Neuronal stem cell (in vitro differentiated cells): ENCODE data around the gene PTGS1.

Source experiments
- DNase-seq: peaks from one replicate; pipeline ENCODE4 v3.0.0-alpha.2; 2013; ENCODE audit warnings: low spot score
- H2AFZ ChIP-seq: one replicate; pipeline ENCODE4 v1.6.1; 2013; ENCODE audit warnings: mild to moderate bottlenecking, low read length, inconsistent platforms
- H2AK5ac ChIP-seq: 2 replicates; pipeline ENCODE4 v1.6.1; 2013; ENCODE audit warnings: low read depth, mild to moderate bottlenecking, inconsistent platforms, low read length, moderate library complexity, mixed read lengths
- H2BK120ac ChIP-seq: 2 replicates; pipeline ENCODE4 v1.6.1; 2013; ENCODE audit warnings: low read depth, mild to moderate bottlenecking, inconsistent platforms, low read length, moderate library complexity, mixed read lengths
- H2BK12ac ChIP-seq: one replicate; pipeline ENCODE4 v1.6.1; 2013; ENCODE audit warnings: low read length, inconsistent platforms
- H2BK15ac ChIP-seq: 2 replicates; pipeline ENCODE4 v1.6.1; 2013; ENCODE audit warnings: mild to moderate bottlenecking, low read length, inconsistent platforms, mixed read lengths
- H2BK5ac ChIP-seq: one replicate; pipeline ENCODE4 v1.6.1; 2013; ENCODE audit warnings: inconsistent platforms, mild to moderate bottlenecking, low read length, moderate library complexity
- H3K14ac ChIP-seq: one replicate; pipeline ENCODE4 v1.6.1; 2013; ENCODE audit warnings: low read length, inconsistent platforms
- H3K18ac ChIP-seq: 2 replicates; pipeline ENCODE4 v1.6.1; 2013; ENCODE audit warnings: low read length, inconsistent platforms
- H3K23ac ChIP-seq: 2 replicates; pipeline ENCODE4 v1.6.1; 2013; ENCODE audit warnings: low read depth, mild to moderate bottlenecking, mixed read lengths, low read length, inconsistent platforms; ENCODE audit not compliant: poor library complexity
- H3K27ac ChIP-seq: replicated peaks from 3 replicates; pipeline ENCODE4 v1.5.1; 2013; ENCODE audit warnings: low read length, inconsistent platforms
- H3K27me3 ChIP-seq, 3 experiments: 2 replicates each; pipeline ENCODE4 v1.6.1; 2013; ENCODE audit warnings: low read length in 3 of 3, mild to moderate bottlenecking in 2 of 3, inconsistent platforms in 1 of 3, low read depth in 1 of 3, mixed read lengths in 1 of 3, moderate library complexity in 1 of 3; ENCODE audit not compliant: control insufficient read depth in 3 of 3, insufficient read depth in 3 of 3
- H3K36me3 ChIP-seq, 2 donors: replicated peaks in 1 of 2; 2 replicates each; pipeline ENCODE4 v1.6.1; 2013; ENCODE audit warnings: low read length in 2 of 2; ENCODE audit not compliant: control insufficient read depth in 2 of 2, insufficient read depth in 2 of 2
- H3K4ac ChIP-seq: 2 replicates; pipeline ENCODE4 v1.6.1; 2013; ENCODE audit warnings: inconsistent platforms, mild to moderate bottlenecking, low read length, moderate library complexity
- H3K4me1 ChIP-seq, 2 donors: 1 replicate in 1 of 2; 2 replicates in 1 of 2; pipeline ENCODE4 v1.6.1; 2013; ENCODE audit warnings: low read length in 2 of 2, low read depth in 1 of 2; ENCODE audit not compliant: control insufficient read depth in 2 of 2, insufficient read depth in 1 of 2
- H3K4me2 ChIP-seq: one replicate; pipeline ENCODE4 v1.6.1; 2013; ENCODE audit warnings: mild to moderate bottlenecking, low read length, inconsistent platforms; ENCODE audit not compliant: insufficient read depth, poor library complexity, severe bottlenecking
- H3K4me3 ChIP-seq, 2 donors: 2 replicates each; pipeline ENCODE4 v1.5.1; 2013; ENCODE audit warnings: low read length in 2 of 2, mild to moderate bottlenecking in 2 of 2, inconsistent platforms in 1 of 2, moderate library complexity in 1 of 2
- H3K79me1 ChIP-seq: one replicate; pipeline ENCODE4 v1.6.1; 2013; ENCODE audit warnings: low read depth, mild to moderate bottlenecking, inconsistent platforms, low read length, moderate library complexity
- H3K9ac ChIP-seq: one replicate; pipeline ENCODE4 v1.6.1; 2013; ENCODE audit warnings: mild to moderate bottlenecking, low read depth, low read length, inconsistent platforms; ENCODE audit not compliant: poor library complexity
- H3K9me3 ChIP-seq, 2 donors: replicated peaks in 1 of 2; 2 replicates each; pipeline versions ENCODE3 to v1.6.1; 2013; ENCODE audit warnings: low read length in 2 of 2, mild to moderate bottlenecking in 2 of 2, inconsistent platforms in 1 of 2, low read depth in 1 of 2, mixed read lengths in 1 of 2, moderate library complexity in 1 of 2; ENCODE audit not compliant: control insufficient read depth in 2 of 2, insufficient read depth in 1 of 2
- H4K8ac ChIP-seq: one replicate; pipeline ENCODE4 v1.6.1; 2013; ENCODE audit warnings: low read depth, mild to moderate bottlenecking, inconsistent platforms, low read length, moderate library complexity
- H4K91ac ChIP-seq: one replicate; pipeline ENCODE4 v1.6.1; 2013; ENCODE audit warnings: low read length, low read depth, mild to moderate bottlenecking, inconsistent platforms; ENCODE audit not compliant: poor library complexity
- WGBS, 2 donors: extraction: QIAGEN DNeasy Blood & Tissue Kit; methylation state at CpG; one replicate each; pipeline ENCODE4 v1.1.7; 2013; ENCODE audit warnings: missing lambda C conversion rate in 2 of 2, mixed read lengths in 1 of 2; ENCODE audit not compliant: insufficient read length in 2 of 2, insufficient replicate concordance in 1 of 2; ENCODE audit errors: extremely low coverage in 2 of 2; 5-methylcytosine and 5-hydroxymethylcytosine counted together

Gene PTGS1

GRCh38 chr9:122381206-122381950 lies 10.6 kb downstream of the PTGS1 start:
- Histone ChIP-seq H2BK12ac (no peak overlapping the region), H3K79me1 (no peaks in the 10 kb centered on the region), H3K23ac (no peak overlapping the region), H2BK120ac (no peak overlapping the region), H4K8ac (no peak overlapping the region), H3K27ac (no peak overlapping the region), H4K91ac (no peak overlapping the region), H3K4me3 (no peak overlapping the region), H2BK15ac (no peak overlapping the region), H3K4ac (no peak overlapping the region), H3K36me3 (no peaks in the 10 kb centered on the region), H3K14ac (no peak overlapping the region), H2AFZ (no peak overlapping the region), H2BK5ac (no peak overlapping the region), H3K9me3 (peaks cover 3 to 8% of the 10 kb centered on the region in 2 donors), H3K4me2 (no peak overlapping the region), H3K9ac (no peak overlapping the region), H3K18ac (no peak overlapping the region), H2AK5ac (no peak overlapping the region), H3K4me1 (peaks cover 7 to 8% of the 10 kb centered on the region in 2 donors), H3K27me3 (peaks cover 0 to 2% (median 0%) of the 10 kb centered on the region in 3 experiments)
- no peak for DNase-seq
- WGBS, 2 donors = no CpG with 5 or more reads among the region's 14 CpGs

GRCh38 chr9:122382901-122383850 lies 12.4 kb downstream of the PTGS1 start:
- no peaks in the 10 kb centered on the region for H3K79me1 ChIP-seq
- WGBS, 2 donors = no CpG with 5 or more reads among the region's 16 CpGs

GRCh38 chr9:122383992-122384461 lies 13.2 kb downstream of the PTGS1 start:
- Histone ChIP-seq H3K4me1 (no peaks in the 10 kb centered on the region), H3K79me1 (no peaks in the 10 kb centered on the region), H2BK12ac (no peak overlapping the region), H3K4me2 (no peak overlapping the region), H3K23ac (no peak overlapping the region), H3K14ac (no peak overlapping the region), H3K4me3 (no peak overlapping the region), H2AK5ac (no peak overlapping the region), H3K9me3 (peaks cover 3 to 8% of the 10 kb centered on the region in 2 donors), H3K27ac (no peak overlapping the region), H3K9ac (no peak overlapping the region), H3K18ac (no peak overlapping the region), H2BK15ac (no peak overlapping the region), H2BK120ac (no peak overlapping the region), H3K27me3 (peaks cover 0 to 7% (median 0%) of the 10 kb centered on the region in 3 experiments), H2BK5ac (no peak overlapping the region), H4K91ac (no peak overlapping the region), H3K4ac (no peak overlapping the region), H4K8ac (no peak overlapping the region), H3K36me3 (no peaks in the 10 kb centered on the region), H2AFZ (no peak overlapping the region)
- DNase-seq = no peak
- WGBS, 2 donors = no CpG with 5 or more reads among the region's 7 CpGs

More at GRCh38 chr9:122382901-122383850, 12.4 kb downstream of the PTGS1 start:
- Histone ChIP-seq H3K27ac (no peak overlapping the region), H3K4me2 (no peak overlapping the region), H2BK12ac (no peak overlapping the region), H3K4me3 (no peak overlapping the region), H4K91ac (no peak overlapping the region), H2BK15ac (no peak overlapping the region), H3K4ac (no peak overlapping the region), H2BK5ac (peak overlapping the region; percentile 62), H2BK120ac (no peak overlapping the region), H3K9me3 (peaks cover 3 to 8% of the 10 kb centered on the region in 2 donors), H3K23ac (no peak overlapping the region), H3K9ac (no peak overlapping the region), H2AFZ (no peak overlapping the region), H3K27me3 (peaks cover 0 to 4% (median 0%) of the 10 kb centered on the region in 3 experiments), H3K18ac (no peak overlapping the region), H4K8ac (no peak overlapping the region), H3K36me3 (no peaks in the 10 kb centered on the region), H3K14ac (no peak overlapping the region), H2AK5ac (peak overlapping the region; percentile 8), H3K4me1 (no peaks in the 10 kb centered on the region)
- DNase-seq = no peak
